IPS DF 19.7 (cell line): ENCODE results near the gene KPNA2.
"Not testable (repeated sequence)": the region's sequence is repeated elsewhere in the genome, so short reads cannot be mapped to it uniquely, and the experiment has no call there.

Source experiments
- DNase-seq: peaks from one replicate; pipeline ENCODE4 v3.0.0-alpha.2; 2013; ENCODE audit warnings: low read depth, low spot score

Gene KPNA2

GRCh38 chr17:68057531-68057952 is 22.0 kb downstream of the KPNA2 start:
- DNase-seq, result no peak

- DNase-seq, result no peak
These were observed 24.8 kb downstream of the KPNA2 start for GRCh38 chr17:68060336-68060735.

DNA sequence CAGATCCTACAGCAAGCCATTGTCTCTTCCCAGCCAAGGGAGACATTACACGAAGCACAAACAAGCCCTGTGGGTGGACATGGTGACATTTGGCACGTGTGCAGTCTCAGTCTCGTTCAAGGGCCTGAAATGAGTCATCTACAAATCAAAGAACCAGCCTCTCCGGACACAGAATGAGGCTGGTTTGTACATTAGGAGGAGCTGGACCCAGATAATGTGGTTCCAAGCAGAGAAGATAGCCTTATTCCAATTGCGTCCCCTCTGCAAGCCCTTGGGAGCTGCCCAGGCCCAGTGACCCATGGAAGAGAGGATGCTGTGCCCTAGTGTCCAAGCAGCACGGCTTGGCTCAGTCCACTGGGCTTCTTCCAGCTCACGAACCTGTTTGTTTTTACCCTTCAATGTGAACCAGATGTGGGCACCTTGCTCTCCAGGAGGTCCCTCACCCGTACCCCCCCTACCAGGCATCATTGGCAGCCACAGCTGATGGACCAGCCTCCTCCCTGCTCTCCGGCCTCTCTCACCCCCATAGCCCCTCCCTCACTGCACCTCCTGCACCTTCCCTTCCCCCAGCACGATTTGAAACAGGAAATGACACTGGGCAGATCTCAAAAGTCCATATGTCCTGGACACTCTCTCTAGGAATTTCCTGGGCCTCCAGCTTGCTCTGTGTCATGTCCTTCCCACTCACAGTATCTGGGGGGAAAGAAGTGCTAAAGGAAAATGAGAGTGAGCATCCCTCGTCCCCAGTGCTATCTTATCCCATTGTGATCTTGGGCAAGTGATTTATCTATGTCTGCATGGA is 26.2 kb downstream of the KPNA2 start:
- DNase-seq, result no peak

DNA sequence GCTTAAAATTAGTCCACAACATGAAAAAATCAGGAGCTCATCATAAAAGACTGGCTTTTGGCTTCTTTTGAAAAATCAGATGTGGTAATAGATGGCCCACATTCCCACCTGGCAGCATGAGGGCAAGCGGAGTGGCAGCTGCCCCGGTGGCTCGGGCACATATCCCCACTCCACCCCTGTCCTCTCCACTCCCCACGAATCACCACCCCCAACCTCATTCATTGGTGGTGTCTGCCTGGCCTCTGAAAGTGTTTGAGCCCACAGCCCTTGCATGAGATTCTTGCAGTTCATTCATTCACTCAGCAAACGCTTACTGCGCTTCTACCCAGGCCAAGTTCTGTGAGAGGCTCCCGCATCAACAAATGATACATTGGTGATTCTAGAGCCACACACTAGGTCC is 29.8 kb downstream of the KPNA2 start:
- not testable (repeated sequence) for DNase-seq

- not testable (repeated sequence) for DNase-seq
These were observed 33.0 kb downstream of the KPNA2 start for GRCh38 chr17:68068512-68068911.

DNA sequence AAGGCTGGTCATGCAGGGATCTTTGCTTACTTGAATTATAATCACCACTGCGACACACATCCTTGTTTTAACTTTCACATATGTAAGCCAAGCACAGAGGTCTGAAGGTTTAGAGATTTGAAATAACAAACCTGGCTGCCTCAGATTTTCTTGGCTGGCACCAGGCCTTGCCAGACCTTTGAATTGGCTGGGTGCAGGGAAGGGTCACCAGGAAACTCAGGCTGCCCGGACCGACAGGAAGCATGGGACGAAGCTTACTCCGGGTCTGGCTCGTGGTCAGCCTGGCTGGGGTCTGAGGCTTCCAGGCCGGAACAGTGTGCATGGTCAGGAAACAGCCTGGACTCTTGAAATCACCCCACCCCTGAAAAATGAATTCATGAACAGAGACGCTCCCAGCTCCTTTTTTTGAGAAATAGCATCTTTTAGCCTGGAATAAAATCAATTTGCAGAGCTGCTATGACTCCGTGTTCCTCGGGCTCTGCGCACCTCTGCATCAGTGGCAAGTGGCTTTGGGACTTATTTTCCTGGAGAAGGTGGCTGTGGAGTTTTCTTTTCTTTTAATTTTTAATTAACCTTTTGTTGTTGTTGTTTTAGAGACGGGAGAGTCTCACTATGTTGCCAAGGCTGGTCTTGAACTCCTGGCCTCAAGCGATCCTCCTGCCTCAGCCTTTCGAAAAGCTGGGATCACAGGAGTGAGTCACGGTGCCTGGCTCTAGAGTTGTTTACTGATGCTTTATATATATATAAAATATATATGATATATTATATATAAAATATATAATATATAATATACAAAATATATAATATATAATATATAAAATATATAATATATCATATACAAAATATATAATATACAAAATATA is 35.3 kb downstream of the KPNA2 start:
- not testable (repeated sequence) for DNase-seq

DNA sequence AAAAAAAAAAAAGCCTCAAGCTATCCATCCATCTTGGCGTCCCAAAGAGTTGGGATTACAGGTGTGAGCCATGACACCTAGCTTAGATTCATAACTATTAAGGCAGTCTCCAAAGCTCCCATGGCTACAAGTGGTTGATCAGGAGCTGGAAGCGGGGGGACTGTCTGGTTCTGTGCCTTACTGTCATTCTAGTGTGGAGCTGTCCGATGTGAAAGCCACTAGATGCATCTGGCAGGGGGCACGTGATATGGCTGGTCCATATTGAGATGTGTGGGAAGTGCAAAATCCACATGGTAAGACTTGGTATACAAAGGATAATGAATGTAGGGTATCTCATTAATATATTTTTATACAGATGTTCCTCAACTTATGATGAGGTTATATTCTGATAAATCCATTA is 38.7 kb downstream of the KPNA2 start:
- no peak for DNase-seq

- DNase-seq, result not testable (repeated sequence)
These were observed 40.5 kb downstream of the KPNA2 start for GRCh38 chr17:68075953-68076607.

GRCh38 chr17:68077498-68077897 is 42.0 kb downstream of the KPNA2 start:
- not testable (repeated sequence) for DNase-seq

- DNase-seq, result no peak
These were observed 45.0 kb downstream of the KPNA2 start for GRCh38 chr17:68080411-68081150.

DNA sequence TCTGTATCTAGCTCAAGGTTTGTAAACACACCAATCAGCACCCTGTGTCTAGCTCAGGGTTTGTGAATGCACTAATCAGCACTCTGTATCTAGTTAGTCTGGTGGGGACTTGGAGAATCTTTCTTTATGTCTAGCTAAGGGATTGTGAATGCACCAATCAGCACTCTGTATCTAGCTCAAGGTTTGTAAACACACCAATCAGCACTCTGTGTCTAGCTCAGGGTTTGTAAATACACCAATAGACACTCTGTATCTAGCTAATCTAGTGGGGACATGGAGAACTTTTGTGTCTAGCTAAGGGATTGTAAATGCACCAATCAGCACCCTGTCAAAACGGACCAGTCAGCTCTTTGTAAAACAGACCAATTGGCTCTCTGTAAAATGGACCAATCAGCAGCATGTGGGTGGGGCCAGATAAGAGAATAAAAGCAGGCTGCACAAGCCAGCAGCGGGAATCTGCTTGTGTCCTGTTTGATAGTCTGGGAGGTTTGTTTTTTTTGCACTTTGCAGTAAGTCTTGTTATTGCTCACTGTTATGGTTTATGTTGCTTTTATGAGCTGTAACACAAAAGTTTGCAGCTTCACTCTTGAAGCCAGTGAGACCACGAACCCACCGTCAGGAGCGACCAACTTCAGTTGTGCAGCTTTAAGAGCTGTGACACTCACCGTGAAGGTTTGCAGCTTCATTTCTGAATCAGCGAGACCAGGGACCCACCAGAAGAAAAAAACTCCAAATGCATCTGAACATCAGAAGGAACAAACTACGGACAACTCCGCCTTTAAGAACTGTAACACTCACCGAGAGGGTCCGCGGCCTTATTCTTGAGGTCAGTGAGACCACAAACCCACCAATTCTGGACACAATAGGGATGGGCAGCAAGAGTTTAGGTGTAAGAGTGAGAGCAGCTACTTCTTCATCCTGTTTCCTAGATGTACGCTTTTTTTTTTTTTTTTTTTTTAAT is 46.0 kb downstream of the KPNA2 start:
- DNase-seq, result not testable (repeated sequence)

DNA sequence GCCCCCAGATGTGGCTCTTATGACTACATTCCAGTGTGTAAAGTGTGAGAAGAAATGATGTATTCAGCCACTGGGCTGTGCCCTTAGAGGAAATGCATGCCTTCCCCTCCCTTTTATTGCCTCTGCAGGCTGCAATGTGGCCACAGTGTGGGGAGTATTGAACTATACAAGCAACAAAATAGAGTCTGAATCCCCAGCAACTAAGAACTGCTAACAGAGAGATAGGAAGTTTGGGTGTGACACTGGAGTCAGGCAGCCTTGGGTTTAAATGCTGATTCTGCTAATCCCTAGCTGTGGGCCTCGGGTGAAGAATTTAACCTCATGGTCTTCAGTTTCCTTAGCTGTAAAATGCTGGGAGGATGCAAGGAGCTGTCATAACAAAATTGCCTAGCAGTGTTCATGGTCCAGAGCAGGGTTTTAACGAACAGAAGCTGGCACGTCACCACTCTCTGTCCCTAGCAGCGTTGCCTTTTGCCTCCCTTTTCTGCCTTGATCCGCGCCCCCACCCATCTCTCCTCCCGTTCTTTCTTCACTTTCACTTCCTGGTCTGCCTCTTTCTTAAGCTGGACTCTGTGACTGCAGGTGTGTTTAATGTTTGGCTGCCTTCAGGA is 50.3 kb downstream of the KPNA2 start:
- no peak for DNase-seq

DNA sequence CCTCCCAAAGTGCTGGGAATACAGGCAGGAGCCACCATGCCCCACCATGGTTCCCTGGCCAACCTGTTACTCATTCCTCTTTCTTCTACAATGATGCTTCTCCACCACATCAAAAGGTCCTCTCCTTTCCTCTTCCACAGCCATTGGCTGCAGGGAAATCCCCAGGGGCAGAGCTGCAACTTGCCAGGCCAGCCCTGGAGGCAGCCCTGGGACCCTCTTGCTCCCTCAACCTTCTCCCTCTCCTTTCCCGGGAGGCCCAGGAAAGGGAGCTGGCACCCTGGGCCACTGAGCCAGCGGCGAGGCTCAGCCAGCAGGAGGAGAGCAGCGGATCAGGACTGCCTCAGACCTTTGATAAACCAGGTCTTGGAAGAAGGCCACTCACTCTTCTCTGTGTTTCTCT is 51.1 kb downstream of the KPNA2 start:
- not testable (repeated sequence) for DNase-seq

DNA sequence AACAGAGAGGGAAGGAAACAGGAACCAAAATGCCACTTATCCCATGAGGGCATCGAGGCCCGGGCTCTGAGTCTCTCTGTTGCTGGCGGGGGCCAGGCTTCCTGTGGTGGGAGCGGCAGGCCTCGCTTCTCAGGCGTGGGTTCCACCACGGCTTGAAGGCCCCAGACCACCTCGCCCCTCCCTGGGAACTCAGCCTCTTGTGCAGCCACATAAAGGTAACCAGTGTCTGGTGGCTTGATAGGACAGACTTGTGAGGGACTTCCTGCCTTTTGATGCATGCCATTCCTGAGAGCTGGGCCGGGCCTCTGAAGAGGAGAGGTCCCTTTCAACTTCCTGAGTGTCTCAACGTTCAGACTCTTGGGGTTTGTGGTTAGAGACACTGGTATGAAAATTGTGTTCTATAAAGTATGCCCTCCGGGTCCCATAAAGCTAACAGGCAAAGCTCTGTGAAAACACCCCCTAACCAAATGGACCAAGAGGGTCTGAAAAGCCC is 51.6 kb downstream of the KPNA2 start:
- not testable (repeated sequence) for DNase-seq

DNA sequence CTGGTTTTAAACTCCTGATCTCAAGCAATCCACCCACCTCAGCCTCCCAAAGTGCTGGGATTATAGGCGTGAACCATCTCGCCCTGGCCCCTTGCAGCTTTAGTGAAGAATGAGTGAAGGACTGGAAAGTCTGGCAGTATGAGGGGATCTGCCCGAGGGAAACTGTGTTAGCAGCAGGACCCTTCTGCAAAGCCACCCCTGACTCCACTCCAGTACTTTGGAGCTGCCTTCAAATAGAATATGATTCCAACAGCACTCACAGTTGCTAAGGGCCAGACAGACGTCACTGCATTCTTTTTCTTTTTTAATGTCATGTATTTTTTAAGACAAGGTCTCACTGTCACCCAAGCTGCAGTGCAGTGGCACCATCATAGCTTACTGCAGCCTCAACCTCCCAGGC is 52.3 kb downstream of the KPNA2 start:
- no peak for DNase-seq

DNA sequence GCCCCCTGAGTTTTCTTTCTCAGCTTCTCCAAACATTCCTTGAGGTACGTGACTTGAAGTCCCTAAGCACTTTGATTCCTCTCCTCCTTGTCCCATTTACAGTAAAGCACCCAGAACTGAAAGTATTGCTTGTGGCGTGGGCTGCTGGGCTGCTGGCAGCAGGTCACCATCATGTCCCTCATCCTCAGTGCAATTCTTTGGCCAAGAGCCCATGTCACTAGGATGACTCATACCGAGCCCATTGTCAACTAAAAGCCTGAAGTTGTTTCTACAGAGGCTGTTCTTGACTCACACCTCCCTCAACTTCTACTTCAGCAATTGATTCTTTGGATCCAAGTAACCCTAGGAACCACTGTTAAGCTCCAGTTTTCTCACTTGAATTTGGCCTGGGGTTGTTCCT is 54.3 kb downstream of the KPNA2 start:
- DNase-seq, result no peak

DNA sequence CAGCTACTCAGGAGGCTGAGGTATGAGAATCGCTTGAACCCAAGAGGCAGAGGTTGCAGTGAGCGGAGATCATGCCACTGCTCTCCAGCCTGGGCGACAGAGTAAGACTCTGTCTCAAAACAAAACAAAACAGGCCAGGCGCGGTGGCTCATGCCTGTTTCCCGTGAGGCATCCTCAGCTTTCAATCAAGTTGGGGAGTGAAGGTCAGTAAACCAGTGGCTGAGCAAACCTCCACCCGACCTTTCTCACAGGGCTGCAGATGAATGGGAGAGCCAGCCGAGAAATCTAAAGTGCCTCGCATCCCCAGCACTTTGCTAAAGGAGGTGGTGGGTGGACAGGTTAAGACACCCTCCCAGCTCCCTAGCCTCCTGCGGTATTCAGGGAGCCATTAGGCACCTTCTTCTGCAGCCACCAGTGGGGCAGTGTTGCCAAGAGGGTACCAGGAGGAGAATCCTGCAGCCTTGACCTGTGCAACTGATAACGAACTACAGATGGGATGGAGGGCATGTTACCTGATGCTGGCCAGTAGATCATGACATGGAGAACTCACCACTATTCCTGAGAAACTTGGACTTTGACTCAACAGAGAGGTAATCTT is 59.0 kb downstream of the KPNA2 start:
- DNase-seq, result no peak

DNA sequence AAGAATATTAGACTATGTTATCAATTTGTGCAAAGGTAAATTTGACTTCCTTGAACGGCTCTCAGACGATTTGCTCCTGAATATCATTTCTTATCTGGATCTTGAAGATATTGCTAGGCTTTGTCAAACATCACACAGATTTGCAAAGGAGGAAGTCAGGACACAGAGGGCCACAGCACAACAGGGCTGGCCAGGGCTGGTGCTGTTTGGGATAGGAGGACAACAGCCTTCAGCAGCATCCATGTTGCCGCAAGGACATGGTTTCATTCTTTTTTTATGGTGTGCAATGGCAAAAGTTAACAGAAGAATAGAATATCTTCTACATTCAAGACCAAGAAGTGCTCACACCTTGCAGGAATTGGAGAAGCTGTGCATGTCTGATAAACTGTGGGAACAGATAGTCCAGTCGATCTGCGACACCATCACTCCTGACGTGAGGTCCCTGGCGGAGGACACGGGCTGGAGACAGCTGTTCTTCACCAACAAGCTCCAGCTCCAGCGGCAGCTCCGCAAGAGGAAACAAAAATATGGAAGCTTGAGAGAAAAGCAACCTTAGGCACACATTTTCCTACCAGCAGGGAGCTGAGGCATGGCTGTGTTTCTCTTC is 59.8 kb downstream of the KPNA2 start:
- no peak for DNase-seq

- DNase-seq, result no peak
These were observed 60.6 kb downstream of the KPNA2 start for GRCh38 chr17:68096111-68096510.
